Thoracic aorta (tissue), 2 donors: ENCODE data around the gene STT3A. TPM values are rescaled to one million over a fixed set of nuclear protein-coding genes. Genes with fewer than 3 reads are reported as not detected.

ENCODE experiments used
- ATAC-seq: fragments of 150-250 bp; one replicate; pipeline ENCODE4 v1.8.0; 2017; ENCODE audit warnings: low read depth; ENCODE audit not compliant: insufficient number of reproducible peaks, low FRiP score
- DNase-seq: peaks from one replicate; pipeline ENCODE4 v3.0.0-alpha.2; 2020; ENCODE audit warnings: low spot score
- H3K27ac ChIP-seq, 2 donors: fragments of 200-600 bp; sonication (generic); 1 replicate in 1 of 2; 2 replicates in 1 of 2; pipeline ENCODE4 v1.5.1; 2016; ENCODE audit warnings: mild to moderate bottlenecking in 2 of 2, moderate library complexity in 2 of 2
- H3K27me3 ChIP-seq: fragments of 200-600 bp; sonication (generic); replicated peaks from 2 replicates; pipeline ENCODE4 v1.6.0; 2016; ENCODE audit warnings: mild to moderate bottlenecking; ENCODE audit not compliant: insufficient read depth
- H3K36me3 ChIP-seq: fragments of 200-600 bp; sonication (generic); one replicate; pipeline ENCODE4 v1.5.1; 2016
- H3K4me1 ChIP-seq, 2 donors: fragments of 200-600 bp; sonication (generic); 1 replicate in 1 of 2; 2 replicates in 1 of 2; pipeline versions ENCODE4 v1.5.1 to v1.6.0; 2016; ENCODE audit warnings: low read depth in 2 of 2, mild to moderate bottlenecking in 1 of 2; ENCODE audit not compliant: control insufficient read depth in 1 of 2
- H3K4me3 ChIP-seq: fragments of 200-600 bp; sonication (generic); 2 replicates; pipeline ENCODE4 v1.5.1; 2016; ENCODE audit warnings: mild to moderate bottlenecking
- H3K9me3 ChIP-seq: fragments of 200-600 bp; sonication (generic); 2 replicates; pipeline ENCODE4 v1.5.1; 2016
- CTCF ChIP-seq: fragments of 200-600 bp; sonication (generic); IDR thresholded peaks from one replicate; pipeline ENCODE4 v1.5.1; 2019; ENCODE audit warnings: antibody characterized with exemption
- total RNA-seq, 2 donors: library from RNA; depleted of rRNA; stranded (reverse); fragments of >200 nt; gene quantifications; one replicate each; pipeline versions ENCODE4 v1.1.0 to v1.2.3, GENCODE V29; 2016

STT3A gene
- total RNA-seq, 2 donors from 2014 or later: 85.0 to 122 TPM

GRCh38 chr11:125587480-125587879 lies 5.2 kb upstream of the STT3A start:
- Histone ChIP-seq H3K9me3 (no peaks in the 10 kb centered on the region), H3K4me3 (no peak overlapping the region), H3K27ac (no peak overlapping the region), H3K4me1 (peaks cover 0 to 9% of the 10 kb centered on the region in 2 donors), H3K27me3 (no peaks in the 10 kb centered on the region), H3K36me3 (peaks cover 14% of the 10 kb centered on the region)
- no peak for DNase-seq
- TF ChIP-seq CTCF: no peak
- no peak for ATAC-seq

GRCh38 chr11:125588505-125588904 lies 4.1 kb upstream of the STT3A start:
- TF ChIP-seq CTCF: no peak
- Histone ChIP-seq H3K36me3 (peaks cover 4% of the 10 kb centered on the region), H3K27ac (no peak overlapping the region), H3K4me3 (no peak overlapping the region), H3K4me1 (peaks cover under 1 to 12% of the 10 kb centered on the region in 2 donors), H3K9me3 (no peaks in the 10 kb centered on the region), H3K27me3 (no peaks in the 10 kb centered on the region)
- DNase-seq: no peak
- no peak for ATAC-seq

GRCh38 chr11:125591649-125592304 lies 875 bp upstream of the STT3A start:
- peaks cover 3 to 33% of the 10 kb centered on the region in 2 donors for H3K4me1 ChIP-seq
- peak; percentile 32 for ATAC-seq
- H3K9me3 ChIP-seq: no peaks in the 10 kb centered on the region
- no peaks in the 10 kb centered on the region for H3K36me3 ChIP-seq
- peak overlapping the region; percentile 92 for H3K4me3 ChIP-seq
- H3K27me3 ChIP-seq: no peaks in the 10 kb centered on the region
- no peak for TF ChIP-seq CTCF
- H3K27ac ChIP-seq: peak overlapping the region; percentile 96 to 99
- DNase-seq: peak; percentile 4

GRCh38 chr11:125593114-125593820 lies 615 bp downstream of the STT3A start:
- Histone ChIP-seq H3K4me3 (peak overlapping the region; percentile 92), H3K36me3 (peaks cover 4% of the 10 kb centered on the region), H3K27me3 (no peaks in the 10 kb centered on the region), H3K9me3 (no peaks in the 10 kb centered on the region), H3K4me1 (peaks cover 3 to 33% of the 10 kb centered on the region in 2 donors), H3K27ac (peak overlapping the region; percentile 72 to 80)
- no peak for ATAC-seq
- DNase-seq: no peak
- TF ChIP-seq CTCF: no peak

GRCh38 chr11:125594958-125595357 lies 2.3 kb downstream of the STT3A start:
- no peak for DNase-seq
- peaks cover 12% of the 10 kb centered on the region for H3K36me3 ChIP-seq
- H3K9me3 ChIP-seq: no peaks in the 10 kb centered on the region

More at GRCh38 chr11:125594958-125595357, 2.3 kb downstream of the STT3A start:
- no peak for ATAC-seq
- Histone ChIP-seq H3K4me1 (peaks cover 3 to 33% of the 10 kb centered on the region in 2 donors), H3K27ac (no peak overlapping the region), H3K27me3 (no peaks in the 10 kb centered on the region), H3K4me3 (no peak overlapping the region)
- TF ChIP-seq CTCF: no peak
